ENCODE results near the gene NRP2. TPM values are rescaled to one million over a fixed set of nuclear protein-coding genes. Genes with fewer than 3 reads are reported as not detected.
A peak's percentile ranks its signal among the peaks of the same experiment; 100 is the strongest.

The NRP2 gene
- total RNA-seq, 1 experiment from 2014 or later: 18.3 TPM

DNA sequence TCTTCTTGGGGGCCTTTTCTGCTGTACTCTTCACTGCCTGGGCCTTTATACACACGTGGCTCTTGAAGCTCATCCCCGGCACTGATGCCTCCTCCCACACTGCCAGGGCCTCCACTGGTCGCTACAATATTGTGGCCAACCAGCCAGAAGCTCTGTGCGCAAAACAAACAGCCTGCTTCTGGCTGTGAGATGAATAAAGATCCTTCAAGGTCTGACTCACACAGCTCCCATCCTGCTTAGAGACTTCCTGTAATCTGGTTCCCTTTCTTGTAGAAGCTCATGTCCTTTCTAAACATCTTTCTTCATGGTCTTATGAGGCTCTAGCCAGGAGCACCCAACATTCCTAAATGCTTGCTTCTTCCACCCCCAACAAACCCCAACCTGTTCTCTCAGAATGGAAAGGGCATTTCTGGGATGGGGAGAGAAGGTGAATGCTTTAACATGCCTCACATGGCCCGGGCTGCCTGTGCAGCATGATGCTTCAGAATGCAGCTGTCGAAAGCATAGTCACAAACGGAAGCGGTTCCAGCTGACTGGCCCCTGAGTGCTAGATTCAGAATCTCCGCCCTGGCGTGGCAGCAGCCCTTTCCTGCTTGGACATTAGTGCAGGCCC, 24.6 kb downstream of the NRP2 start:
- Histone ChIP-seq H3K79me2 (ENCODE audit: low read length) (no peaks in the 10 kb centered on the region), H3F3A (ENCODE audit: low read length, unreplicated experiment) (no peaks in the 10 kb centered on the region), H3K4me1 (ENCODE audit: insufficient read depth, low read length) (peaks cover 25% of the 10 kb centered on the region), H2AFZ (ENCODE audit: low read length) (peak overlapping the region; percentile 74), H3K9me3 (ENCODE audit: low read length) (no peaks in the 10 kb centered on the region), H3K36me3 (ENCODE audit: low read depth, low read length) (no peaks in the 10 kb centered on the region), H3K4me3 (ENCODE audit: low read length) (no peak overlapping the region), H3K9me2 (replicated peaks; ENCODE audit: low read length) (no peaks in the 10 kb centered on the region), H3K27ac (ENCODE audit: low read length) (peak overlapping the region; percentile 68), H3K9ac (ENCODE audit: low read length) (0 out of 2 replicates have a peak overlapping the region, but pooled peaks have one; percentile 11), H4K20me1 (ENCODE audit: low read length) (no peaks in the 10 kb centered on the region), H3K27me3 (ENCODE audit: low read length) (no peaks in the 10 kb centered on the region), H3K4me2 (ENCODE audit: low read length) (peak overlapping the region; percentile 34)
- TF ChIP-seq CTCF (conservative IDR thresholded peaks at IDR 0.05; ENCODE audit: low read depth, low read length) (no peak), EZH2 (IDR thresholded peaks at IDR 0.05; ENCODE audit: low read length, unreplicated experiment) (no peak), EZH2phosphoT487 (IDR thresholded peaks at IDR 0.05; ENCODE audit: borderline replicate concordance, low read length) (no peak)
- ChIA-PET CTCF (interaction anchor here (0.6 kb wide), 1 partner anchor 22 kb away, joined by 4 read pairs; no protein-coding TSS in a partner anchor), POLR2A (ENCODE audit: unreplicated experiment) (interaction anchor here (0.6 to 0.7 kb wide), 2 partner anchors 23 to 345 kb away, joined by 3 to 4 read pairs; no protein-coding TSS in a partner anchor)
- intact Hi-C loops (cut with micrococcal nuclease): loop anchor here (1.0 to 2.0 kb wide), 2 partner anchors 40 to 62 kb away; no protein-coding TSS in a partner anchor
- peak; percentile 96 for ATAC-seq
- DNase-seq: peak; percentile 69
- BruUV-seq (replicated peaks): no TSS peak

DNA sequence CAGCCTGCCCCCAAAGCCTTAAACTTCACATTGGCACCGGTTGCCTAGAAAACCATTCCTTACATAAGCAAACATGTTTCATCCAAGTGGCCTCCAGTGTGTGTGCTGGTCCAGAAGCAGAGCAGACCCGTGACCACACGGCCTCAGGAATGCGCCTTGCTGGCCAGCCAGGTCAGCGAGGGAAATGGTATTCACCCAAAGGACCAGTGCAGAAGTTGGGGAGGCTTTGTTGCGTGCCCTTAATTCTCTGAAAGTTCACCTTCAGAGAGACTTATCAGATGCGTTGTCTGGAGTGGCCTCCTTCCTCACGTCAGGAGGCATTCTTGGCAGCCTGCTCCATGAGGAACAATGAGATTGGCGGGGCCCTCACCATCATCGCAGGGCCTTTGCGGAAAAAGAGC, 25.9 kb downstream of the NRP2 start:
- no peak for DNase-seq
- ChIA-PET CTCF (no interaction called here), POLR2A (ENCODE audit: unreplicated experiment) (no interaction called here)
- no peaks in the 10 kb centered on the region for H3K9me2 ChIP-seq (replicated peaks; ENCODE audit: low read length)
- H2AFZ ChIP-seq (ENCODE audit: low read length): no peak overlapping the region
- no peak for ATAC-seq
- H3K27me3 ChIP-seq (ENCODE audit: low read length): no peaks in the 10 kb centered on the region
- TF ChIP-seq EZH2 (IDR thresholded peaks at IDR 0.05; ENCODE audit: low read length, unreplicated experiment) (no peak), CTCF (conservative IDR thresholded peaks at IDR 0.05; ENCODE audit: low read depth, low read length) (no peak)
- H3K36me3 ChIP-seq (ENCODE audit: low read depth, low read length): no peaks in the 10 kb centered on the region
- no TSS peak for BruUV-seq (replicated peaks)
- no peaks in the 10 kb centered on the region for H3F3A ChIP-seq (ENCODE audit: low read length, unreplicated experiment)
- H3K4me1 ChIP-seq (ENCODE audit: insufficient read depth, low read length): peaks cover 27% of the 10 kb centered on the region
- no peak overlapping the region for H3K4me3 ChIP-seq (ENCODE audit: low read length)
- no peaks in the 10 kb centered on the region for H3K9me3 ChIP-seq (ENCODE audit: low read length)
- intact Hi-C loops (cut with micrococcal nuclease): no loop called here
- no peak overlapping the region for H3K27ac ChIP-seq (ENCODE audit: low read length)
- H3K79me2 ChIP-seq (ENCODE audit: low read length): no peaks in the 10 kb centered on the region
- H3K4me2 ChIP-seq (ENCODE audit: low read length): no peak overlapping the region
- no peaks in the 10 kb centered on the region for H4K20me1 ChIP-seq (ENCODE audit: low read length)
- H3K9ac ChIP-seq (ENCODE audit: low read length): no peak overlapping the region

DNA sequence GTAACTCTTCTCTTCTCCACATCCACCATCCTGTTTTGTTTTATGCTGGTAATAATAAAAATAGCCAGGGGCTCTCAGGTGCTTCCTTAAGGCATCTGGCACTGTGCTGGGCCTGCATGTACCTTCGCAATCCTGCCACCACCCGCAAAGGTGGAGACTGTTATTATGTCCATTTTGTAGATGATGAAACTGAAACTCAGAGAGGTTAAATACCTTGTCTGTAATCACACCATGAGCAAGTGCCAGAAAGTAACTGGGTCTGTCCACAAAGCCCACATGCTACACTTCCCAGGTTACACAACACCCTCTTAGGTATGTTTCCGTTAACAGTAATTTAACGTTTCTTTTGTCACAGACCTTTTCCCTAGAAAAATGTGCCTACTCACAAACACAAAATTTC, 27.0 kb downstream of the NRP2 start:
- no peak overlapping the region for H3K4me2 ChIP-seq (ENCODE audit: low read length)
- no peak for ATAC-seq
- no peaks in the 10 kb centered on the region for H3F3A ChIP-seq (ENCODE audit: low read length, unreplicated experiment)
- H3K9me3 ChIP-seq (ENCODE audit: low read length): no peaks in the 10 kb centered on the region
- intact Hi-C loops (cut with micrococcal nuclease): no loop called here
- BruUV-seq (replicated peaks): no TSS peak
- TF ChIP-seq CTCF (conservative IDR thresholded peaks at IDR 0.05; ENCODE audit: low read depth, low read length) (no peak), EZH2phosphoT487 (IDR thresholded peaks at IDR 0.05; ENCODE audit: borderline replicate concordance, low read length) (no peak), EZH2 (IDR thresholded peaks at IDR 0.05; ENCODE audit: low read length, unreplicated experiment) (no peak)
- peaks cover 27% of the 10 kb centered on the region for H3K4me1 ChIP-seq (ENCODE audit: insufficient read depth, low read length)
- DNase-seq: no peak
- no peaks in the 10 kb centered on the region for H3K79me2 ChIP-seq (ENCODE audit: low read length)
- no peak overlapping the region for H3K4me3 ChIP-seq (ENCODE audit: low read length)
- no peak overlapping the region for H2AFZ ChIP-seq (ENCODE audit: low read length)
- H3K27ac ChIP-seq (ENCODE audit: low read length): no peak overlapping the region
- H3K27me3 ChIP-seq (ENCODE audit: low read length): no peaks in the 10 kb centered on the region
- ChIA-PET CTCF (no interaction called here), POLR2A (ENCODE audit: unreplicated experiment) (no interaction called here)
- H3K9ac ChIP-seq (ENCODE audit: low read length): no peak overlapping the region
- no peaks in the 10 kb centered on the region for H4K20me1 ChIP-seq (ENCODE audit: low read length)
- H3K9me2 ChIP-seq (replicated peaks; ENCODE audit: low read length): no peaks in the 10 kb centered on the region
- H3K36me3 ChIP-seq (ENCODE audit: low read depth, low read length): no peaks in the 10 kb centered on the region
